ENCODE results near the gene VCP.
"Not testable (repeated sequence)": the region's sequence is repeated elsewhere in the genome, so short reads cannot be mapped to it uniquely, and the experiment has no call there.

VCP gene

GRCh38 chr9:35060548-35061207 lies 11.7 kb downstream of the VCP start:
- no peak for DNase-seq (ENCODE audit: low read depth in 3 of 3)

GRCh38 chr9:35059438-35059837 lies 13.0 kb downstream of the VCP start:
- DNase-seq (ENCODE audit: low read depth in 3 of 3), result no peak

GRCh38 chr9:35057271-35057620 lies 15.2 kb downstream of the VCP start:
- no peak for DNase-seq (ENCODE audit: low read depth in 3 of 3)

- no peak for DNase-seq (ENCODE audit: low read depth in 3 of 3)
Measured at GRCh38 chr9:35056571-35057270, 15.7 kb downstream of the VCP start.

GRCh38 chr9:35054871-35055644 lies 17.4 kb downstream of the VCP start:
- DNase-seq (ENCODE audit: low read depth in 3 of 3), result no peak

GRCh38 chr9:35054185-35054835 lies 18.1 kb downstream of the VCP start:
- DNase-seq (ENCODE audit: low read depth in 3 of 3), result no peak

- peak in 1 of 3 donors; percentile 40 for DNase-seq (ENCODE audit: low read depth in 3 of 3)
Measured at GRCh38 chr9:35051069-35051967, 21.1 kb downstream of the VCP start.

GRCh38 chr9:35048511-35048910 lies 23.9 kb downstream of the VCP start:
- DNase-seq (ENCODE audit: low read depth in 3 of 3), result no peak

GRCh38 chr9:35044071-35044470 lies 28.4 kb downstream of the VCP start:
- DNase-seq (ENCODE audit: low read depth in 3 of 3), result no peak

GRCh38 chr9:35042891-35043545 lies 29.4 kb downstream of the VCP start:
- no peak for DNase-seq (ENCODE audit: low read depth in 3 of 3)

GRCh38 chr9:35042081-35042604 lies 30.3 kb downstream of the VCP start:
- no peak for DNase-seq (ENCODE audit: low read depth in 3 of 3)

GRCh38 chr9:35035851-35036701 lies 36.3 kb downstream of the VCP start:
- peak; percentile 13 to 28 (median 15) for DNase-seq (ENCODE audit: low read depth in 3 of 3)

- DNase-seq (ENCODE audit: low read depth in 3 of 3), result no peak
Measured at GRCh38 chr9:35033101-35033500, 39.3 kb downstream of the VCP start.

- DNase-seq (ENCODE audit: low read depth in 3 of 3), result no peak
Measured at GRCh38 chr9:35029852-35030251, 42.6 kb downstream of the VCP start.

GRCh38 chr9:35029241-35029640 lies 43.2 kb downstream of the VCP start:
- no peak for DNase-seq (ENCODE audit: low read depth in 3 of 3)

- DNase-seq (ENCODE audit: low read depth in 3 of 3), result no peak
Measured at GRCh38 chr9:35028341-35028740, 44.1 kb downstream of the VCP start.

GRCh38 chr9:35027860-35028259 lies 44.6 kb downstream of the VCP start:
- no peak for DNase-seq (ENCODE audit: low read depth in 3 of 3)

- no peak for DNase-seq (ENCODE audit: low read depth in 3 of 3)
Measured at GRCh38 chr9:35027374-35027773, 45.1 kb downstream of the VCP start.

- DNase-seq (ENCODE audit: low read depth in 3 of 3), result no peak
Measured at GRCh38 chr9:35026671-35027070, 45.8 kb downstream of the VCP start.

- DNase-seq (ENCODE audit: low read depth in 3 of 3), result not testable (repeated sequence)
Measured at GRCh38 chr9:35023443-35023842, 49.0 kb downstream of the VCP start.

Data from stimulated activated CD4-positive, alpha-beta T cell treated with anti-CD3 and anti-CD28 coated beads, TNF-alpha, amount 100 ng/mL, for 48 hours (primary cell).